ENCODE data around the gene RALGPS1.

Gene RALGPS1

GRCh38 chr9:127112056-127112455, 197.5 kb downstream of the RALGPS1 start:
- H3K27ac ChIP-seq (ENCODE audit: low read depth, low read length) = no peak overlapping the region
- H4K12ac ChIP-seq (ENCODE audit: low read depth, low read length) = no peak overlapping the region
- no peak overlapping the region for H3K14ac ChIP-seq (ENCODE audit: low read length)
- H3K79me2 ChIP-seq (ENCODE audit: control insufficient read depth, insufficient read depth, low read length, poor library complexity) = no peaks in the 10 kb centered on the region
- no peak overlapping the region for H2AK5ac ChIP-seq (ENCODE audit: low read length)
- no peak overlapping the region for H4K91ac ChIP-seq (ENCODE audit: low read depth, low read length)
- no peak overlapping the region for H3K4ac ChIP-seq (ENCODE audit: low read depth, low read length)
- H4K8ac ChIP-seq (ENCODE audit: low read depth, low read length) = no peak overlapping the region
- no peak overlapping the region for H3K9ac ChIP-seq (ENCODE audit: low read length)
- no peaks in the 10 kb centered on the region for H3K36me3 ChIP-seq (ENCODE audit: control insufficient read depth in 1 of 2, insufficient read depth in 2 of 2, low read length in 2 of 2)
- no CpG with 5 or more reads among the region's 7 CpGs for WGBS (ENCODE audit: extremely low coverage, insufficient coverage, insufficient read length)
- H2BK120ac ChIP-seq (ENCODE audit: insufficient read depth, low read length, poor library complexity) = no peak overlapping the region
- no peak overlapping the region for H2BK5ac ChIP-seq (ENCODE audit: low read depth, low read length, poor library complexity)
- H2AFZ ChIP-seq (ENCODE audit: insufficient read depth, low read length, poor library complexity) = no peak overlapping the region
- H2BK12ac ChIP-seq (ENCODE audit: low read length) = no peak overlapping the region
- no peaks in the 10 kb centered on the region for H3K9me3 ChIP-seq (ENCODE audit: insufficient read depth, low read depth, low read length)
- no peak overlapping the region for H3K23ac ChIP-seq (ENCODE audit: low read length)
- DNase-seq = no peak
- no peak overlapping the region for H3K4me2 ChIP-seq (ENCODE audit: low read length)
- H3K18ac ChIP-seq (ENCODE audit: low read length) = no peak overlapping the region
- peaks cover 0 to 4% of the 10 kb centered on the region in 2 experiments for H3K4me1 ChIP-seq (ENCODE audit: control insufficient read depth in 1 of 2, insufficient read depth in 2 of 2, low read length in 2 of 2)
- no peaks in the 10 kb centered on the region for H3K27me3 ChIP-seq (ENCODE audit: insufficient read depth, low read length)
- H3K79me1 ChIP-seq (ENCODE audit: low read length) = no peaks in the 10 kb centered on the region
- H3K4me3 ChIP-seq (ENCODE audit: low read depth, low read length) = no peak overlapping the region

GRCh38 chr9:127112735-127113161, 198.2 kb downstream of the RALGPS1 start:
- no peak overlapping the region for H3K18ac ChIP-seq (ENCODE audit: low read length)
- no peaks in the 10 kb centered on the region for H3K79me1 ChIP-seq (ENCODE audit: low read length)
- H3K27me3 ChIP-seq (ENCODE audit: insufficient read depth, low read length) = no peaks in the 10 kb centered on the region
- H2BK120ac ChIP-seq (ENCODE audit: insufficient read depth, low read length, poor library complexity) = no peak overlapping the region
- no peak overlapping the region for H2AK5ac ChIP-seq (ENCODE audit: low read length)
- no peak overlapping the region for H3K4ac ChIP-seq (ENCODE audit: low read depth, low read length)
- no peaks in the 10 kb centered on the region for H3K9me3 ChIP-seq (ENCODE audit: insufficient read depth, low read depth, low read length)
- H4K12ac ChIP-seq (ENCODE audit: low read depth, low read length) = no peak overlapping the region
- H3K9ac ChIP-seq (ENCODE audit: low read length) = no peak overlapping the region
- no peak overlapping the region for H2BK5ac ChIP-seq (ENCODE audit: low read depth, low read length, poor library complexity)
- no peak overlapping the region for H3K23ac ChIP-seq (ENCODE audit: low read length)
- no peak overlapping the region for H4K91ac ChIP-seq (ENCODE audit: low read depth, low read length)
- H2BK12ac ChIP-seq (ENCODE audit: low read length) = no peak overlapping the region
- H3K4me3 ChIP-seq (ENCODE audit: low read depth, low read length) = no peak overlapping the region
- H3K4me2 ChIP-seq (ENCODE audit: low read length) = no peak overlapping the region
- no peak overlapping the region for H3K14ac ChIP-seq (ENCODE audit: low read length)
- no peaks in the 10 kb centered on the region for H3K79me2 ChIP-seq (ENCODE audit: control insufficient read depth, insufficient read depth, low read length, poor library complexity)
- no CpG with 5 or more reads among the region's 3 CpGs for WGBS (ENCODE audit: extremely low coverage, insufficient coverage, insufficient read length)
- no peaks in the 10 kb centered on the region for H3K36me3 ChIP-seq (ENCODE audit: control insufficient read depth in 1 of 2, insufficient read depth in 2 of 2, low read length in 2 of 2)
- no peak for DNase-seq
- no peak overlapping the region for H3K27ac ChIP-seq (ENCODE audit: low read depth, low read length)
- H4K8ac ChIP-seq (ENCODE audit: low read depth, low read length) = no peak overlapping the region
- no peak overlapping the region for H2AFZ ChIP-seq (ENCODE audit: insufficient read depth, low read length, poor library complexity)
- H3K4me1 ChIP-seq (ENCODE audit: control insufficient read depth in 1 of 2, insufficient read depth in 2 of 2, low read length in 2 of 2) = peaks cover 0 to 5% of the 10 kb centered on the region in 2 experiments

GRCh38 chr9:127113191-127113972, 198.8 kb downstream of the RALGPS1 start:
- no peaks in the 10 kb centered on the region for H3K79me1 ChIP-seq (ENCODE audit: low read length)
- no peak overlapping the region for H3K4me2 ChIP-seq (ENCODE audit: low read length)
- no peaks in the 10 kb centered on the region for H3K79me2 ChIP-seq (ENCODE audit: control insufficient read depth, insufficient read depth, low read length, poor library complexity)
- H2BK120ac ChIP-seq (ENCODE audit: insufficient read depth, low read length, poor library complexity) = no peak overlapping the region
- no CpG with 5 or more reads among the region's 10 CpGs for WGBS (ENCODE audit: extremely low coverage, insufficient coverage, insufficient read length)
- H3K36me3 ChIP-seq (ENCODE audit: control insufficient read depth in 1 of 2, insufficient read depth in 2 of 2, low read length in 2 of 2) = no peaks in the 10 kb centered on the region
- DNase-seq = no peak
- no peak overlapping the region for H2BK12ac ChIP-seq (ENCODE audit: low read length)
- no peak overlapping the region for H2AFZ ChIP-seq (ENCODE audit: insufficient read depth, low read length, poor library complexity)
- H3K27ac ChIP-seq (ENCODE audit: low read depth, low read length) = no peak overlapping the region
- H4K91ac ChIP-seq (ENCODE audit: low read depth, low read length) = no peak overlapping the region
- H3K23ac ChIP-seq (ENCODE audit: low read length) = no peak overlapping the region
- H3K4me1 ChIP-seq (ENCODE audit: control insufficient read depth in 1 of 2, insufficient read depth in 2 of 2, low read length in 2 of 2) = peaks cover 0 to 5% of the 10 kb centered on the region in 2 experiments
- H3K4me3 ChIP-seq (ENCODE audit: low read depth, low read length) = no peak overlapping the region
- no peaks in the 10 kb centered on the region for H3K9me3 ChIP-seq (ENCODE audit: insufficient read depth, low read depth, low read length)
- H3K9ac ChIP-seq (ENCODE audit: low read length) = no peak overlapping the region
- H2AK5ac ChIP-seq (ENCODE audit: low read length) = no peak overlapping the region
- no peak overlapping the region for H4K12ac ChIP-seq (ENCODE audit: low read depth, low read length)
- H3K4ac ChIP-seq (ENCODE audit: low read depth, low read length) = no peak overlapping the region
- no peak overlapping the region for H3K18ac ChIP-seq (ENCODE audit: low read length)
- no peak overlapping the region for H4K8ac ChIP-seq (ENCODE audit: low read depth, low read length)
- H3K27me3 ChIP-seq (ENCODE audit: insufficient read depth, low read length) = no peaks in the 10 kb centered on the region
- H2BK5ac ChIP-seq (ENCODE audit: low read depth, low read length, poor library complexity) = no peak overlapping the region
- no peak overlapping the region for H3K14ac ChIP-seq (ENCODE audit: low read length)

- H3K4me3 ChIP-seq (ENCODE audit: low read depth, low read length) = no peak overlapping the region
- H3K36me3 ChIP-seq (ENCODE audit: control insufficient read depth in 1 of 2, insufficient read depth in 2 of 2, low read length in 2 of 2) = no peaks in the 10 kb centered on the region
- no peak overlapping the region for H3K18ac ChIP-seq (ENCODE audit: low read length)
- no peaks in the 10 kb centered on the region for H3K27me3 ChIP-seq (ENCODE audit: insufficient read depth, low read length)
- H2AK5ac ChIP-seq (ENCODE audit: low read length) = no peak overlapping the region
- no peak for DNase-seq
- H4K8ac ChIP-seq (ENCODE audit: low read depth, low read length) = no peak overlapping the region
- no peak overlapping the region for H2BK120ac ChIP-seq (ENCODE audit: insufficient read depth, low read length, poor library complexity)
- no CpG with 5 or more reads among the region's 5 CpGs for WGBS (ENCODE audit: extremely low coverage, insufficient coverage, insufficient read length)
- no peak overlapping the region for H4K91ac ChIP-seq (ENCODE audit: low read depth, low read length)
- H4K12ac ChIP-seq (ENCODE audit: low read depth, low read length) = no peak overlapping the region
- peaks cover 0 to 5% of the 10 kb centered on the region in 2 experiments for H3K4me1 ChIP-seq (ENCODE audit: control insufficient read depth in 1 of 2, insufficient read depth in 2 of 2, low read length in 2 of 2)
- no peak overlapping the region for H3K9ac ChIP-seq (ENCODE audit: low read length)
- H3K79me2 ChIP-seq (ENCODE audit: control insufficient read depth, insufficient read depth, low read length, poor library complexity) = no peaks in the 10 kb centered on the region
- H2BK12ac ChIP-seq (ENCODE audit: low read length) = no peak overlapping the region
- no peak overlapping the region for H3K4ac ChIP-seq (ENCODE audit: low read depth, low read length)
- H3K79me1 ChIP-seq (ENCODE audit: low read length) = no peaks in the 10 kb centered on the region
- no peak overlapping the region for H3K14ac ChIP-seq (ENCODE audit: low read length)
- H2AFZ ChIP-seq (ENCODE audit: insufficient read depth, low read length, poor library complexity) = no peak overlapping the region
- no peak overlapping the region for H3K4me2 ChIP-seq (ENCODE audit: low read length)
- H2BK5ac ChIP-seq (ENCODE audit: low read depth, low read length, poor library complexity) = no peak overlapping the region
- H3K23ac ChIP-seq (ENCODE audit: low read length) = no peak overlapping the region
- no peak overlapping the region for H3K27ac ChIP-seq (ENCODE audit: low read depth, low read length)
- no peaks in the 10 kb centered on the region for H3K9me3 ChIP-seq (ENCODE audit: insufficient read depth, low read depth, low read length)
Observed at GRCh38 chr9:127114606-127115005, 200.0 kb downstream of the RALGPS1 start.
